ENCODE measurements around the gene CHDH. TPM values are rescaled to one million over a fixed set of nuclear protein-coding genes. Genes with fewer than 3 reads are reported as not detected.

Gene CHDH
- total and polyA plus RNA-seq, 9 donors = 0.85 to 7.0 (median 4.1) TPM

DNA sequence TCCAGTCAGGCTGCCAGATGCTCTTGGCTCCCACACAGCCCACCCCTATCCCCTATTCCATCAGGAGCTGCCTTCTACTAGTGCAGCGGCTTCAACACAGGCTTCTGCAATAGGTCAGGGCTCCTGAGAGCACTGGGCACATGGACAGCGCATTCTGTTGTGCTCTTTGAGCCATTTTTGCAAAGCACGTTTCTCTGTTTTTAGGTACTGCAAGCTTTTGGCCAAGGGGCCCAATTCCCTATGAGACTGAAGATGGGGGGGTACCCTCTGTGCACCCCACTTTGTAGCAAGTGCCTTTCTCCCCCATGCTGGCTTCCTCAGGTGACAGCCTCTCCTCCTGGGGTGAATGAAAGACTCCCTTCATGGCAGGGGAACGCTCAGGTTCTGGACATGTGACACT, 31.2 kb downstream of the CHDH start:
- TF ChIP-seq POLR2A (IDR thresholded peaks at IDR 0.05) (no peak), EP300 (IDR thresholded peaks at IDR 0.05) (no peak)
- TF ChIP-seq, protein P1, sequence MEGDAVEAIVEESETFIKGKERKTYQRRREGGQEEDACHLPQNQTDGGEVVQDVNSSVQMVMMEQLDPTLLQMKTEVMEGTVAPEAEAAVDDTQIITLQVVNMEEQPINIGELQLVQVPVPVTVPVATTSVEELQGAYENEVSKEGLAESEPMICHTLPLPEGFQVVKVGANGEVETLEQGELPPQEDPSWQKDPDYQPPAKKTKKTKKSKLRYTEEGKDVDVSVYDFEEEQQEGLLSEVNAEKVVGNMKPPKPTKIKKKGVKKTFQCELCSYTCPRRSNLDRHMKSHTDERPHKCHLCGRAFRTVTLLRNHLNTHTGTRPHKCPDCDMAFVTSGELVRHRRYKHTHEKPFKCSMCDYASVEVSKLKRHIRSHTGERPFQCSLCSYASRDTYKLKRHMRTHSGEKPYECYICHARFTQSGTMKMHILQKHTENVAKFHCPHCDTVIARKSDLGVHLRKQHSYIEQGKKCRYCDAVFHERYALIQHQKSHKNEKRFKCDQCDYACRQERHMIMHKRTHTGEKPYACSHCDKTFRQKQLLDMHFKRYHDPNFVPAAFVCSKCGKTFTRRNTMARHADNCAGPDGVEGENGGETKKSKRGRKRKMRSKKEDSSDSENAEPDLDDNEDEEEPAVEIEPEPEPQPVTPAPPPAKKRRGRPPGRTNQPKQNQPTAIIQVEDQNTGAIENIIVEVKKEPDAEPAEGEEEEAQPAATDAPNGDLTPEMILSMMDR (IDR thresholded peaks at IDR 0.05) = no peak
- 88 to 96% (median 93%) methylated on average over 4 of the region's 4 CpGs for WGBS, 3 donors
- no peaks in the 10 kb centered on the region for H3K9me3 ChIP-seq
- no peaks in the 10 kb centered on the region for H3K36me3 ChIP-seq
- intact Hi-C loops (cut with DNase I) = no loop called here
- H3K27ac ChIP-seq = no peak overlapping the region
- no peaks in the 10 kb centered on the region for H3K27me3 ChIP-seq
- no peak for DNase-seq
- no peaks in the 10 kb centered on the region for H3K4me1 ChIP-seq (ENCODE audit: insufficient read depth)
- H3K4me3 ChIP-seq = no peak overlapping the region

DNA sequence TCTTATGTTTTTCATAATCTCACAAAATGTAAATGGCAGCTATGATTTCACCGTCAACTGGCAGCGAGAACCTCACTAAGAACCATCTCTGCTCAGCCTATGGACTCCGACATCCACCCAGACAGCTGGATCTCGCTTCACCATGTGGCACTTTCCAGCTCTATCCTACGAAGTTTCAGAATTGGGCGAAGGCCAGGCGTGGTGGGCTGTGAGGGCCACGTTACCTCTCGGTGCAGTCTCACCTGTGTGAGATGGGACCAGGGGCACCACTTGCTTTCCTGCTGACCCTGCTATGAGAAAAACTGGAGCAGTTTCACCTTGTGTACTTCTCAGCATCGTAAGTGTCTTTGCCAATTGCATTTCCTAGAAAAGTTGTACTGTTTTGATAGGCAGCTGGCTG, 32.3 kb downstream of the CHDH start:
- Histone ChIP-seq H3K27ac (no peak overlapping the region), H3K4me3 (no peak overlapping the region), H3K9me3 (no peaks in the 10 kb centered on the region), H3K27me3 (no peaks in the 10 kb centered on the region), H3K36me3 (no peaks in the 10 kb centered on the region), H3K4me1 (ENCODE audit: insufficient read depth) (no peaks in the 10 kb centered on the region)
- TF ChIP-seq, protein P1 (IDR thresholded peaks at IDR 0.05) = no peak
- no peak for TF ChIP-seq EP300 (IDR thresholded peaks at IDR 0.05)
- TF ChIP-seq POLR2A (IDR thresholded peaks at IDR 0.05) = no peak
- WGBS, 3 donors = 82 to 84% (median 84%) methylated on average over 10 of the region's 10 CpGs
- DNase-seq = peak in 1 of 5 donors; percentile 9
- intact Hi-C loops (cut with DNase I) = no loop called here

DNA sequence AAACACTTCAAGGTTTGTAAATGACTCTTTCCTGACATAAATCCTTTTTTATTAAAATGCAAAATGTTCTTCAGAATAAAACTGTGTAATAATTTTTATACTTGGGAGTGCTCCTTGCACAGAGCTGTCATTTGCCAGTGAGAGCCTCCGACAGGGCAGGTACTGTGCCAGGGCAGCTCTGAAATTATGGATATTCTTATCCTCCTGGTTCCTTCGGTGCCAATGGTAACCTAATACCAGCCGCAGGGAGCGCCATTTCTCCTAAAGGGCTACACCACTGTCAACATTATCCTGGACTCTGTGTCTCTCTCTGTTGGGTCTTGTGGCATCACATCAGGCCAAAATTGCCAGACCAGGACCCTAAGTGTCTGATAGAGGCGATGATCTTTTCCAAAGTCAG, 33.0 kb downstream of the CHDH start:
- H3K4me1 ChIP-seq (ENCODE audit: insufficient read depth) = no peaks in the 10 kb centered on the region
- intact Hi-C loops (cut with DNase I) = no loop called here
- no peaks in the 10 kb centered on the region for H3K27me3 ChIP-seq
- no peak for DNase-seq
- no peak overlapping the region for H3K27ac ChIP-seq
- no peaks in the 10 kb centered on the region for H3K36me3 ChIP-seq
- WGBS, 3 donors = 85 to 97% (median 95%) methylated on average over 5 of the region's 5 CpGs
- no peak overlapping the region for H3K4me3 ChIP-seq
- H3K9me3 ChIP-seq = no peaks in the 10 kb centered on the region
- TF ChIP-seq, protein P1 (IDR thresholded peaks at IDR 0.05) = no peak
- TF ChIP-seq POLR2A (IDR thresholded peaks at IDR 0.05) = no peak
- TF ChIP-seq EP300 (IDR thresholded peaks at IDR 0.05) = no peak

DNA sequence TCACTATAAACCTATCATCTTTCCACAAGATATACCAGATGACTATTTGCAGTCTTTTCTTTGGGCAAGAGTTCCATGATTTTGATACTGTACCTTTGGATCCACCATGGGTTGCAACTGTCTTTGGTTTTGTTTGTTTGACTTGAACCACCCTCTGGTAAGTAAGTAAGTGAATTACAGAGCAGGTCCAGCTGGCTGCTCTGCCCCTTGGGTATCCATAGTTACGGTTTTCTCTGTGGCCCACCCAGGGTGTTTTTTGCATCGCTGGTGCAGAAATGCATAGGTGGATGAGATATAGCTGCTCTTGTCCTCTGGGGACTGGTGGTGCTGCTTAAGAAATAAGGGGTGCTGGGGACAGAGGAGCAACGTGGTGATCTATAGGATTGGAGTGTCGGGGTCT, 33.8 kb downstream of the CHDH start:
- no peaks in the 10 kb centered on the region for H3K4me1 ChIP-seq (ENCODE audit: insufficient read depth)
- no peaks in the 10 kb centered on the region for H3K9me3 ChIP-seq
- H3K27ac ChIP-seq = no peak overlapping the region
- no peak overlapping the region for H3K4me3 ChIP-seq
- H3K36me3 ChIP-seq = no peaks in the 10 kb centered on the region
- intact Hi-C loops (cut with DNase I) = no loop called here
- H3K27me3 ChIP-seq = no peaks in the 10 kb centered on the region
- 62 to 73% (median 67%) methylated on average over 4 of the region's 4 CpGs for WGBS, 3 donors
- DNase-seq = no peak
- TF ChIP-seq, protein P1 (IDR thresholded peaks at IDR 0.05) = no peak
- TF ChIP-seq EP300 (IDR thresholded peaks at IDR 0.05) (no peak), POLR2A (IDR thresholded peaks at IDR 0.05) (no peak)
